Effector memory CD4-positive, alpha-beta T cell (primary cell): ENCODE measurements around the gene RIPK3.
"Not testable (repeated sequence)": the region's sequence is repeated elsewhere in the genome, so short reads cannot be mapped to it uniquely, and the experiment has no call there.

Experiments used
- DNase-seq, 3 donors: peaks; one replicate each; pipeline ENCODE4 v3.0.0-alpha.2; 2020
- H3K27ac ChIP-seq: 2 replicates; pipeline ENCODE4 v1.7.0; 2013; ENCODE audit warnings: mild to moderate bottlenecking, low read length, moderate library complexity; ENCODE audit not compliant: insufficient read depth, poor library complexity, severe bottlenecking
- H3K27me3 ChIP-seq: replicated peaks from 2 replicates; pipeline ENCODE4 v1.7.0; 2013; ENCODE audit warnings: mild to moderate bottlenecking, low read length; ENCODE audit not compliant: insufficient read depth, control insufficient read depth, poor library complexity, severe bottlenecking
- H3K36me3 ChIP-seq: 2 replicates; pipeline ENCODE4 v1.7.0; 2013; ENCODE audit warnings: mild to moderate bottlenecking, low read length, moderate library complexity; ENCODE audit not compliant: control insufficient read depth, insufficient read depth
- H3K4me1 ChIP-seq: 2 replicates; pipeline ENCODE4 v1.7.0; 2013; ENCODE audit warnings: low read length, mild to moderate bottlenecking; ENCODE audit not compliant: control insufficient read depth, insufficient read depth, poor library complexity, severe bottlenecking
- H3K4me3 ChIP-seq: 2 replicates; pipeline ENCODE4 v1.7.0; 2013; ENCODE audit warnings: low read length, low read depth, mild to moderate bottlenecking; ENCODE audit not compliant: insufficient read depth, poor library complexity, severe bottlenecking
- H3K9me3 ChIP-seq: 2 replicates; pipeline ENCODE4 v1.7.0; 2013; ENCODE audit warnings: mild to moderate bottlenecking, low read length, moderate library complexity; ENCODE audit not compliant: control insufficient read depth
- total RNA-seq, 3 donors: gene quantifications; one replicate each; lab custom pipeline; 2026; lab: John Stamatoyannopoulos, UW

The RIPK3 gene
- 10.5 to 23.0 (median 17.9) reads per million in 3 donors for total RNA-seq

DNA sequence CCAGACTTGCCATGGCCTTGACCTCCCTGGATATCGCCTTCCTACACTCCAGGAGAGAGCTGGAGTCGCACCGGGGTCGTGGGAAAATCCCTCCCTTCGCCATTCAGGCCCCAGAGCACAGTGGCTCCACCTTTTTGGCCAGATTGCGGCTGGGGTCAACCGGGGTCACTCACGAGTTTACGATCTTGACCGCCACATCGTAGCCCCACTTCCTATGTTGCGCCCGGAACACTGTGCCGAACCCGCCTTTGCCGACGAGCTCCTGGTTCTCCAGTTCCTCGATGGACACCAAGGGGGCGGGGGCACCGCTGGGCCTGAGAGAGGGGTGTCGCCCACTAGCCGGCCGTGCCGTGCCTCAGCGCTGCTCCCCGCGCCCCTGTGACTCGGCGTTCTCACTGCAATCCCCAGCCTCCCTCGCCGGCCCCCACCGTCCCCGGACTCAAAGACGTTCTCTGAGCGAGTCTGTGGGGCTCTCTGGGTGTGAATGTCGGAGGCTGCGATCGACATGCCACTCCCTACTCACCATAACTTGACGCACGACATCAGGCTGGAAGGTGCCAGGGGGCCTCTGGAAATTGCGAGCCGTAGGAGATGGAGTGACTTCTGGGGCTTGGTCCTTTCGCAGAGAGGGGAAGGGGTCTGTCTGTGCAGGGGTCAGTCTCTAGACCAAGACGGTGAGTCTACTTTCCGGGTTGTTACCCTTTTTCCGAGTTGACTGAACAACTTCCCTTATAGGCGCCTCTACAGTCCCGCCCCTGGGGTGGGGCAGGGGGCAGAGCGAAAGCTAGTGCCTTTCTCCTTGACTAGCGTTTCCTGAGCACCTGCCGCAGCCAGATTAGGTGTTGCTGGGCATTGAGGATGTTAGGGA is at the start of gene RIPK3:
Gene RIPK3 (minus strand): TSS at position 708 of the 868 bp plus-strand sequence. CDS start 165 bp downstream, at position 543.
- H3K36me3 ChIP-seq: peaks cover 11% of the 10 kb centered on the region
- peak; percentile 26 to 50 (median 45) for DNase-seq
- peaks cover 18% of the 10 kb centered on the region for H3K4me1 ChIP-seq
- H3K4me3 ChIP-seq: peak within 1 kb of the TSS; percentile 76
- H3K9me3 ChIP-seq: no peaks in the 10 kb centered on the region
- peak within 1 kb of the TSS; percentile 66 for H3K27ac ChIP-seq
- peaks cover 7% of the 10 kb centered on the region for H3K27me3 ChIP-seq

DNA sequence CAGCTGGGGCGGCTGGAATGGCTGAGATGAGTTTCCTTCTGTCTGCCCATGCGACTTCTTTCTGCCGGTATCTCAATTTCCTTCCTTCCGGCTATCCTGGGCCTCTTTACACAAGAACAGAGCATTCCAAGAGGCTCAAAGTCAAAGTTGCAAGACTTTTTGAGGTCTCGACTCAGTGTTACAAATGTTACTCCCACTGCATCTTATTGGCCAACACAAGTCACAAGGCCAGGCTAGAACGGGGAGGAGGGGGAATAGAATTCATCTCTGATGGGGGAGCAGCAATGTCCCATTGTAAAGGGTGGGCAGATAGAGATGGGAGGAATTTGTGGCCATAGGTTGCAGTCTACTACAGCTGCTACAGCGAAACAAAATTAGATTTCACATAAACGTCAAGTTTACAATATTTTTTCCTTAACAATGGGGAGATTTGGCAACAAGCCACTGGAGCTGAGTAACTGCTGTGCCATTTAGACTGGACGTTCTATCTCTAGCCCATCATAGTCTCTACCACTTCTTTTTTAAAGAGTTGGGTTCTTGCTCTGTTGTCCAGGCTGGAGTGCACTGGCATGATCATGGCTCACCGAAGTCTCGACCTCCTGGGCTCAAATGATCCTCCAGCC is 49.5 kb upstream of the RIPK3 start:
- no peak for DNase-seq
- no peaks in the 10 kb centered on the region for H3K4me1 ChIP-seq
- H3K27ac ChIP-seq: no peak overlapping the region
- H3K9me3 ChIP-seq: no peaks in the 10 kb centered on the region
- H3K36me3 ChIP-seq: no peaks in the 10 kb centered on the region
- no peaks in the 10 kb centered on the region for H3K27me3 ChIP-seq
- no peak overlapping the region for H3K4me3 ChIP-seq

DNA sequence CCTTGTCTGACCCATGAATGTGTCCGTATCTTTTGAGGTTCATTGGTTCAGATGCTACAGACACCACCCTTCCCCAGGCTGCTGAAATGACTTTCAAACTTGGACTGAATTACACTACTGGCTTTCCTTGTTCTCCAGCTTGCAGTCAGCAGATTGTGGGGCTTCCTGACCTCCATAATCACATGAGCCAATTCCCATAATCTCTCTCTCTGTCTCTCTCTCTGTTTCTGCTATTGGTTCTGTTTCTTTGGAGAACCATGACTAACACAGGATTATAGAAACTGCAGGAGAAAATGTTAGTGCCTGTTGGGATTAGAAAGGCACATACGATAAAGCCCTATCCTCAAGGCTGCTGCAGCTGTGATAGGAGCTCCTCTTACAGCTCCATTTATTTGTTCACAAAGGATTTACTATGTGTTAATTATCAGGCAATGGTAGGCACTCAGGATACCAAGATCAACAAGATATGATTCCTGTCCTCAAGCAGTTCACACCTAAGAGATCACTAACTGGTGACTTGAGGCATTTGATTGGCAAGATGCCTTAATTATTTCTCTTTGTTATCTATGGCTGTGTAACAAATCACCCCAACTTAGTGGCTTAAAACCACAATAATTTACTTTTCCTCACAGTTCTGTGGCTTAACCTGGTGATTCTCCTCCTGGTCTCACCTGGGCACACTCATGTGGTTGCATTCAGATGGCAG is 48.8 kb upstream of the RIPK3 start:
- H3K36me3 ChIP-seq: no peaks in the 10 kb centered on the region
- no peak for DNase-seq
- H3K9me3 ChIP-seq: no peaks in the 10 kb centered on the region

DNA sequence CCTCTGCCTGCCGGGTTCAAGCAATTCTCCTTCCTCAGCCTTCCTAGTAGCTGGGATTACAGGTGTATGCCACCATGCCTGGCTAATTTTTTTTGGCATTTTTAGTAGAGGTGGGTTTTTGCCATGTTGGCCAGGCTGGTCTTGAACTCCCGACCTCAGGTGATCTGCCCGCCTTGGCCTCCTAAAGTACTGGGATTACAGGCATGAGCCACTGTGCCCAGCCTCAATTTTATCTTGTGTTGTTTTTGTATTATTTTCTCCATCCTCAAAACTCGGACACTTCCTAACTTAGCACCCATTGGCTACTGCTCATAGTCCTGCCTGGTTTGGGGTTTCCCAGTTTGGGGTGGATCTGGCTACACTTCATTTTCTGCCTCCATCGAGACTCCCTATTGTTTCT is 47.8 kb upstream of the RIPK3 start:
- not testable (repeated sequence) for H3K9me3 ChIP-seq, H3K4me3 ChIP-seq, H3K27me3 ChIP-seq, DNase-seq, H3K36me3 ChIP-seq, H3K4me1 ChIP-seq, H3K27ac ChIP-seq

More for the DNA sequence above, 48.8 kb upstream of the RIPK3 start:
- Histone ChIP-seq H3K27ac (no peak overlapping the region), H3K4me3 (no peak overlapping the region), H3K4me1 (no peaks in the 10 kb centered on the region), H3K27me3 (no peaks in the 10 kb centered on the region)

DNA sequence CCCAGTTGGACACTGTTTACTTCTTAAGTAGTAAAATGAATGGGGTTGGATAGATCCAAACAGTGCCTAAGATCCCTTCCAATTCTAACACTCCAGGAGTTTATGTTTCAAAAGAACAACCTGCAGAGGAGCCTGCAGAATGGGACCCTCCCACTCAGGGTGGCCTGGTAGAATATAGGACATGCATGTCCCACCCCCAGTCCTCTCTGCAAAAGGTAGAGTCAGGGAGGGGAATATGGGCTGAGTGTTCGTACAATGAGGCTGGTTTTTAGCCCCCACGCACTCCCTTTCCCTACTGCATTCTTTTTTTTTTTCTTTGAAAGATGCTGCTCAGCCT is 47.2 kb upstream of the RIPK3 start:
- no peak for DNase-seq
- Histone ChIP-seq H3K27ac (no peak overlapping the region), H3K36me3 (no peaks in the 10 kb centered on the region), H3K9me3 (no peaks in the 10 kb centered on the region), H3K27me3 (no peaks in the 10 kb centered on the region), H3K4me3 (no peak overlapping the region), H3K4me1 (no peaks in the 10 kb centered on the region)

DNA sequence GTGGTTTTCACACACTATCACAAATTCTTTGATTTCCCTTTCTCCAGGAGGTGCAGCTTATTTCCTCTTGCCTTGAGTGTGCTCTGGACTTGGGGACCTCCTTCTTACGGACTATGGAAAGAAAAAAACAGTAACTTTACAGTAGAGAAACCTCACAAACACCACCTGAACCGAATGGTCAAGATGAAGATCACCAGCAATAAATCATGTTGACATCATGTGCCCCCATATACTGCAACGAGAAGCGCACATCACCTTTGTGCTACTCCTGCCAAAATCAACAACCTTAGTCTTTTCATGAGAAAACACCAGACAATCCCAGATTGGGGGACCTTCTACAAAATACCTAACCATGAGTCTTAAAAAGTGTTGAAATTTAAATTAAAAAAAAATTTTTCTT is 45.7 kb upstream of the RIPK3 start:
- H3K36me3 ChIP-seq: no peaks in the 10 kb centered on the region
- no peaks in the 10 kb centered on the region for H3K27me3 ChIP-seq
- H3K9me3 ChIP-seq: no peaks in the 10 kb centered on the region
- DNase-seq: no peak
- H3K4me1 ChIP-seq: no peaks in the 10 kb centered on the region
- no peak overlapping the region for H3K27ac ChIP-seq
- H3K4me3 ChIP-seq: no peak overlapping the region

DNA sequence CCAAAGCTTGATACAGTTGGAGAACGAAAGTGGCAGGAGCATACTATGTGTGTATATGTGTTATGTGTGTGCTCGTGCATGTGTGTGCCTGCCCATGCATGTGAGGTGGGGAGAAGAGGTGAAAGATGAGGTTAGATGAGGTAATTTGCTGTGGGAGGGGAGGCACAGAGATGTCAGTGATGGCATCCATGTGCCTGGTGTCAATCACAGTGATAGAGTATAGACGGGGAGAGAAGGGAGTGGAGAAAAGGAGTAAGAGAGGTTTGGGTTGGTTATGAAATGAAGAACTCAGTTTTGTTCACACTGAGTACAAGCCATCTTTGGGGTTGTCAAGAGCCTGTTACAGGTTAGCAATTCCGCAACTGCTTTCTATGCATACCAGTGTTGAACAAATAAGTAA is 44.4 kb upstream of the RIPK3 start:
- no peaks in the 10 kb centered on the region for H3K36me3 ChIP-seq
- no peaks in the 10 kb centered on the region for H3K4me1 ChIP-seq
- no peak overlapping the region for H3K27ac ChIP-seq
- H3K9me3 ChIP-seq: no peaks in the 10 kb centered on the region
- H3K27me3 ChIP-seq: no peaks in the 10 kb centered on the region
- H3K4me3 ChIP-seq: no peak overlapping the region
- DNase-seq: no peak

DNA sequence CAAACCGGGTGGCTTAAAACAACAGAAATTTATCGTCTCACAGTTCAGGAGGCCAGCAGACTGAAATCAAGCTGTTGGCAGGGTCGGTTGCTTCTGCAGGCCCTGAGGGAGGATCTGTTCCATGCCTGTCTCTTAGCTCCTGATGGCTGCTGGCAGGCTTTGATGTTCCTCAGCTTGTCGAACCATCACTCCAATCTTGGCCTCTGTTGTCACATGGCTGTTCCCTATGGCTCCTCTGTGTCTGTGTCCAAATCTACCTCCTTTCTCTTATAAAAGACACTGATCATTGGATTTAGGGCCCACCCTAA is 42.2 kb upstream of the RIPK3 start:
- Histone ChIP-seq H3K4me3 (no peak overlapping the region), H3K27ac (no peak overlapping the region), H3K4me1 (no peaks in the 10 kb centered on the region), H3K27me3 (no peaks in the 10 kb centered on the region), H3K36me3 (no peaks in the 10 kb centered on the region), H3K9me3 (no peaks in the 10 kb centered on the region)
- DNase-seq: no peak

DNA sequence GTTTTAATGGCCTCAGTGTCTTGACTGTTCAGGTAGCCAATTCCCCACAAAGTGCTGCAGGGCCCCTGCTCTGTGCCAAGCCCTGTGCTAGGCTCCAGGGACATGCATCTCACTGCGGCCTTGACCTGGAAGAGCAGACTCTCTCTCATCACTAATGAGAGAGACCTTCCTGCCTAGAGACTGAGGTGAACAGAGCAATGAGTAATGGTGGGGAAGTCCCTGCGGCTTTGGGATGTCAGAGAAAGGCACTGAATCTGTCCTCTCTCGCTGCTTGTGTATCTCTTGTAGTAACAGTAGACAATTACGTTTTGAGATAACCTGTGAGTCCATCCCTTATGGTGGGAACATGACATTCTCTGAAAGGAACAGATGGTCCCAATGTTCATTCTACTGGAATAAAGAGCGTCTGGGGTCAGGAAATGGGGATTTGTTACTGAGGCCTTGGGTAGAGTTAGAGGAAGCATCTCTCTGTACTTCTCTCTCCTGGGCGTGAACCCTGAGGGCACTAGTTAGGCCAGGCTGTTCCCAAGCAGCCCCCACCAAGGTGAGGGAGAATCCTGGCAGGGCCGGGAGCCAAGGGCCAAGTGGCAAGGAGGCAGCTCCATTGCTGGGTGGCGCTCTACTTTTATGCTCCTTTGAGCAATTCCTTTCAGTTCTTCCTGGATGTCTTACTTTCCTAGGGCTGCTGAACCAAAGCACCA is 41.7 kb upstream of the RIPK3 start:
- H3K9me3 ChIP-seq: no peaks in the 10 kb centered on the region
- H3K36me3 ChIP-seq: no peaks in the 10 kb centered on the region
- no peak for DNase-seq
- no peaks in the 10 kb centered on the region for H3K4me1 ChIP-seq
- no peaks in the 10 kb centered on the region for H3K27me3 ChIP-seq
- H3K4me3 ChIP-seq: no peak overlapping the region
- H3K27ac ChIP-seq: no peak overlapping the region
